Osteoblast (primary cell): ENCODE data around the gene SH3YL1. TPM values are rescaled to one million over a fixed set of nuclear protein-coding genes. Genes with fewer than 3 reads are reported as not detected.

ENCODE experiments used
- DNase-seq: peaks from one replicate; pipeline ENCODE4 v3.0.0; 2011; ENCODE audit warnings: low spot score, mixed read lengths; ENCODE audit not compliant: insufficient read length; ENCODE audit errors: missing footprints
- H2AFZ ChIP-seq: 2 replicates; pipeline ENCODE4 v1.6.0; 2011; ENCODE audit warnings: mild to moderate bottlenecking, low read length
- H3K27ac ChIP-seq: 2 replicates; pipeline ENCODE4 v1.5.1; 2011; ENCODE audit warnings: mild to moderate bottlenecking, low read depth, low read length, moderate library complexity
- H3K27me3 ChIP-seq: 2 replicates; pipeline ENCODE4 v1.6.0; 2012; ENCODE audit warnings: mild to moderate bottlenecking, control low read depth, inconsistent platforms, low read length, moderate library complexity; ENCODE audit not compliant: insufficient read depth
- H3K36me3 ChIP-seq: 2 replicates; pipeline ENCODE4 v1.5.1; 2011; ENCODE audit warnings: mild to moderate bottlenecking, low read length, control low read depth, moderate library complexity; ENCODE audit not compliant: insufficient read depth
- H3K4me1 ChIP-seq: 2 replicates; pipeline ENCODE4 v1.5.1; 2011; ENCODE audit warnings: mild to moderate bottlenecking, low read length, control low read depth, moderate library complexity; ENCODE audit not compliant: insufficient read depth
- H3K4me2 ChIP-seq: 2 replicates; pipeline ENCODE4 v1.6.0; 2011; ENCODE audit warnings: mild to moderate bottlenecking, low read length; ENCODE audit not compliant: insufficient read depth
- H3K4me3 ChIP-seq: fragments of 200-600 bp; sonication (generic); 3 replicates; pipeline ENCODE4 v1.5.1; 2012; ENCODE audit warnings: mild to moderate bottlenecking, low read length, inconsistent platforms; ENCODE audit not compliant: insufficient read depth
- H3K79me2 ChIP-seq: 2 replicates; pipeline ENCODE4 v1.6.0; 2012; ENCODE audit warnings: mild to moderate bottlenecking, low read length, control low read depth, inconsistent platforms; ENCODE audit not compliant: insufficient read depth
- H3K9me3 ChIP-seq: 2 replicates; pipeline ENCODE4 v1.5.1; 2011; ENCODE audit warnings: low read depth, low read length, control low read depth
- H4K20me1 ChIP-seq: 2 replicates; pipeline ENCODE4 v1.6.0; 2012; ENCODE audit warnings: mild to moderate bottlenecking, low read length, control low read depth; ENCODE audit not compliant: insufficient read depth
- CTCF ChIP-seq: IDR thresholded peaks from 2 replicates; pipeline ENCODE4 v1.5.1; 2011; ENCODE audit warnings: mild to moderate bottlenecking, low read depth, low read length, moderate library complexity; ENCODE audit errors: extremely low read depth
- total RNA-seq: library from RNA; depleted of rRNA; stranded (reverse); fragments of >200 nt; gene quantifications from 2 replicates; pipeline ENCODE4 v1.2.3, GENCODE V29; 2012

The SH3YL1 gene
- total RNA-seq, 1 donor, result 52.1 TPM

- H3K27ac ChIP-seq, result no peak overlapping the region
- no peaks in the 10 kb centered on the region for H3K4me1 ChIP-seq
- no peak overlapping the region for H3K4me3 ChIP-seq
- H3K36me3 ChIP-seq, result peaks cover 28% of the 10 kb centered on the region
- TF ChIP-seq CTCF, result no peak
- no peak overlapping the region for H2AFZ ChIP-seq
- no peak for DNase-seq
- H3K79me2 ChIP-seq, result no peaks in the 10 kb centered on the region
- H3K4me2 ChIP-seq, result no peak overlapping the region
- no peaks in the 10 kb centered on the region for H3K27me3 ChIP-seq
- H4K20me1 ChIP-seq, result no peaks in the 10 kb centered on the region
- H3K9me3 ChIP-seq, result no peaks in the 10 kb centered on the region
Measured at GRCh38 chr2:228115-228514, 35.7 kb downstream of the SH3YL1 start.

GRCh38 chr2:223971-224760 is 39.7 kb downstream of the SH3YL1 start:
- Histone ChIP-seq H3K79me2 (no peaks in the 10 kb centered on the region), H3K9me3 (no peaks in the 10 kb centered on the region), H3K4me2 (no peak overlapping the region), H3K27ac (no peak overlapping the region), H3K4me3 (no peak overlapping the region), H2AFZ (no peak overlapping the region), H3K36me3 (peaks cover 32% of the 10 kb centered on the region), H3K4me1 (no peaks in the 10 kb centered on the region), H3K27me3 (no peaks in the 10 kb centered on the region), H4K20me1 (no peaks in the 10 kb centered on the region)
- TF ChIP-seq CTCF, result no peak
- no peak for DNase-seq

GRCh38 chr2:223451-223850 is 40.4 kb downstream of the SH3YL1 start:
- no peak for TF ChIP-seq CTCF
- Histone ChIP-seq H3K27me3 (no peaks in the 10 kb centered on the region), H3K36me3 (peaks cover 39% of the 10 kb centered on the region), H4K20me1 (no peaks in the 10 kb centered on the region), H3K4me3 (no peak overlapping the region), H3K4me2 (no peak overlapping the region), H3K27ac (no peak overlapping the region), H3K4me1 (no peaks in the 10 kb centered on the region), H3K9me3 (no peaks in the 10 kb centered on the region), H3K79me2 (no peaks in the 10 kb centered on the region), H2AFZ (no peak overlapping the region)
- no peak for DNase-seq

- Histone ChIP-seq H2AFZ (no peak overlapping the region), H3K9me3 (no peaks in the 10 kb centered on the region), H3K4me2 (no peak overlapping the region), H3K79me2 (no peaks in the 10 kb centered on the region), H3K4me1 (no peaks in the 10 kb centered on the region), H3K4me3 (no peak overlapping the region), H4K20me1 (no peaks in the 10 kb centered on the region), H3K36me3 (peaks cover 18% of the 10 kb centered on the region), H3K27ac (no peak overlapping the region), H3K27me3 (no peaks in the 10 kb centered on the region)
- no peak for DNase-seq
- no peak for TF ChIP-seq CTCF
Measured at GRCh38 chr2:216068-216467, 47.8 kb downstream of the SH3YL1 start.
